Measurements from ENCODE around the gene NRG4.
"Not testable (repeated sequence)": the region's sequence is repeated elsewhere in the genome, so short reads cannot be mapped to it uniquely, and the experiment has no call there.

NRG4 gene

DNA sequence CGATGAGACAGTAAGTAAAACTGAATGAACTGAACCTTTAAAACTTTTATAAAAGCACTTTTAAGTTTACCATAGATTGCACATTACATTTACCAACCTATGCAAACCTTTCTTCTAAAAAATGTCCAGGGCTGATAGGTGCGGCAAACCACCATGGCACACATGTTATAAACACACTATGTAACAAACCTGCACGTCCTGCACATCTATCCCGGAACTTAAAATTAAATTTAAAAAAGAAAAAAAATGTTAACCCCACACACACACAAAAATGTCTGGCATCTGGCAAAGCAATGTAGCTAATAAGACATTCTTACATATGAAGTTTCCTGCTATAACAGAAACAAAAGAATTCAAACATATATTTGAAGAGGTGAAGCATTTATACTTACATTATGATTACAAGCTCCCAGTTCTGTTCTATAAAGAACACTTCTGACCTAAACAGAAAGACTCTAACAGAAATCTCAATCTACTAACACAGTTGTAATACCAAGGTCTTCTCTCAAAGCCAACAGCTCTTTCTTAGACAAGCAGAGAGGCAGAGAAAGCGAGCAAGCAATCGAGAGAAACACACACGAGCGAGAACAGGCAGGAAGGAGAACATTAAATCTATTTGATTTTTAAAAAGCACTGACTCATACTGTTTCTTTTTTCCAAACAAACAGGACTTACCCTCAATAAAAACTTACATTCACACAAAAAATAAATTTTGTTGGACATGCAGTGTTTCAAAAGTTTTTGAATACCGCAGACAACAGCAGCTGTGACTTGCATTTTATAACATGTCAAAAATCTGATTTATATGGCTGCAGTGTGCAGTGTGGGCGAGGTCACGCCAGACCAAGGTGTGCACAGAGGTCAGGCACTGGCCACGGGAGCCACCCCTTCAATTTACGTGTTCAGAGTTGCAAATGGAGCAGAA lies at the start of gene NRG4:
Gene NRG4, minus strand, starts transcription at position 798 of the 925 bp plus-strand sequence. CDS start 1,194 bp downstream, outside the sequence.
- DNase-seq = no peak

DNA sequence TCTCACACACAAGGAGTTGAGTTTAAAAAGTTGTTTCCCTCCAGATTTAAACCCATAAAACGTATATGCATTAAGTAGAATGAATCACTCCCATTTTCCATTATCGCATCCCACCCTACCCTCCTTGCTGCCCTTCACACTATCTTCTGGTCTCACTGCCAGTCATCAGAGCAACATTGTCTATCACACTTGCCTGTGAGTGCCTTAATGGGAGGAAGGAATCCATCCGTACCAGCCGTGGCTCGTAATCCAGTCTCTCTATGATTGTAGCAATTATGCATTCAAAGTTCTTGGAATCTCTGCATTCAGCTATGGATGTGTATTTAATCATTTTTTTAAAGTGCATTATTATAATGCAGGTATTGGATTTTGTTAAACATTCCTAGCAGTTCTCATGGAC lies 49.5 kb upstream of the NRG4 start:
- DNase-seq = no peak

DNA sequence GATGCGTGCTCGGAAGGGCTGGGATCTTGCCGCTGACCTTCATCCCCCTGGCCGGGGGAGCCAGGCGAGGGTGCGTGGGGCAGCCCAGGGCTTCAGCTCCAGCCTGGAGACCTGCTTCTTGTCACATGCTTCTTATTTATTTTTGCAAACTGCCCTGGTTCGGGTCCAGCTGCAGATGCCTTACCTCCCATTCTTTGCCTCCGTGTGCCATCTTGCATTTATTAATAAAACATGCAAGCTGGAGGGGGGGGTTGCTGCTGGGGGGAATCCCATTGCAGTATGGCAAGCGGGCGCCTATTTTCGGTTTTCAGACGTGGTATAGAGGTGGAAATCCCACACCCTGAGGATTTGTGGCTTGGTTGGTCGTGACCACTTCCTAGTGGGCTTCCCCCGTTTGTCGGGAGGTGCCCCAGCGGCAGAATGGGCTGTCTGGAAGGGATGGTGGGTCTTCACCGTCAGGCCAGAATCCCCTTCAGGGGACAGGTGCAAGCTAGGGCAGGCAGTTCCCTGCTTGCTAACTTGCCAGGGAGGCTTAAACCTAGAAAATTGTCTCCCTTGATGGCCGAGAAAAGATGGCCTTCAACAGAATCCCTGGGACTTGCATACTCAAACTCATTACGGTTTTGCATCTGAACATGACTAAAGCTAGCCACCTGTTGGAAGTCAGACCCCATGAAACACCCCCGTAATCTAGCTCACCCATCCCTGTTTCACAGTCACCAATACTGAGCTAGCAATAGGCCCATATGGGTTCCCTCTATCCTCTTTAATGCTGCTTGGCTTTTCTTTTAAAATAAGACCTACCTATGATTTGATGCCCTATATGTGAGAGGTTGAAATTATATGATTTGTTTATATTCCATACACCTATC lies 48.1 kb upstream of the NRG4 start:
- no peak for DNase-seq

DNA sequence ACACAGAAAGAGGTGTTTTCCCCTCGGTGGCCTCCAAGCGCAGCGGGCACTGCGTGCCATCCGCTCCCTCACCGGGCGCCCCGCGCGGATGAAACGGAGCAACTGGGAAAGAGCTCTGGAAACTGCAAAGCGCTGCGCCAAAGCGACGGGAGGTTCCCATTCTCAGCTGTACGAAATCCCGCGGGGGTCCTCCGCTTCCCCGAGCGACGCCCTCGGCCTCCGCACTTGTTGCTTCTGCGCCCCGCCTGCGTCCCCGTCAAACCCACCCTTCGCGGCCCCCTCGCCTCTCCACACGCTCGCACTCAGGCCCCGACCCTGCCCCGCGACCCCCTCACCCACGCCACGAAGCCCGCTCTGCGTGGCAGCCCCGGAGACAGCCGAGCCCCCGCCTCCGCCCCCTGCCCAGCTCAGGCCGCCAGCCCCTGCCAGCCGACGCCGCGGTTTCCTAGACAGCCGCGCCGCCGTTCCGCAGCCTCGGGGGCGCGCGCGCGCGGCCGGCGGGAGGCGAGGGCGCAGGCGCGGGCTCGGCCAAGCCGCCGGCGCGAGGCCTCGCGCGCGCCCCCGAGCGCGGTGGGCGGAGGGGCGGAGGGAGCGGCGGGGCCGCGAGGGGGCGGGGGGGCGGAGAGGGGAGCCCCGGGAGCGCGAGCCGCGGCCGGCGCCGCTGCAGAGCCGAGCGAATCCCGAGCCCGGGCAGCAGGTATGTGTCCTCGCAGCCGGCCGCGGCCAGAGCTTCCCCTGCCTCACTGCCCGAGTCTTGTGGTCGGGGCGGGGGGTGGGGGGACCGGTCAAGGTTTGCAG lies 47.3 kb upstream of the NRG4 start, which contains the start of gene TMEM266:
Gene TMEM266, plus strand, starts transcription at position 666 of the 798 bp plus-strand sequence. CDS start 74,279 bp downstream, outside the sequence.
- no peak for DNase-seq

DNA sequence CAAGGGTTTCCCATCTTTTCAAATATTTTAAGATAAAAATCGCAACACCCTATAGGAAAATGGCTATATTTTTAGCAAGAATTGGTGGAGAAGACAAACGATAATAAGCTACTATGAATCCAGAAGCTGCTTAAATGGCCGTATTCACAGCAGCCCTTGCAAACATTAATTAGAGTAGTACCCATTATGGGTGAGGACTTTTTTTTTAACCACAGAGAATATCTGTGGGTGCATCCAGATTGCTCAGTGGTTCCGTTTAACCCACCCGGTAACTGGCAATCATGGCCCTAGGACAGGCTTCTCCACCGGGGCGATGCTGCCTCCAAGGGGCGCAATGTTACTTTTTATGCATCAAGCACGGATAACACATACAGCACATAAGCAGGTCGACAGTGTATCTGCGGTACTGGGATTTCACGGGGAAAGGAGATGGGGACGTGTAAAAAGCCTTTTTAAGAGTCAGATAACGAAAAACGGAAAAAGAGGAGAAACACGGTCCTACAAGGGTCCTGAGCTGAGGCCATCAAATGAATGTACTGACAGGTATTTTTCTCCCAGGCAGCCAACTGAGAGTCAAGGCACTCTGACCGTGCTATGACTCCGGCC lies 46.6 kb upstream of the NRG4 start:
- no peak for DNase-seq

GRCh38 chr15:76057332-76058000 lies 45.2 kb upstream of the NRG4 start:
- no peak for DNase-seq

DNA sequence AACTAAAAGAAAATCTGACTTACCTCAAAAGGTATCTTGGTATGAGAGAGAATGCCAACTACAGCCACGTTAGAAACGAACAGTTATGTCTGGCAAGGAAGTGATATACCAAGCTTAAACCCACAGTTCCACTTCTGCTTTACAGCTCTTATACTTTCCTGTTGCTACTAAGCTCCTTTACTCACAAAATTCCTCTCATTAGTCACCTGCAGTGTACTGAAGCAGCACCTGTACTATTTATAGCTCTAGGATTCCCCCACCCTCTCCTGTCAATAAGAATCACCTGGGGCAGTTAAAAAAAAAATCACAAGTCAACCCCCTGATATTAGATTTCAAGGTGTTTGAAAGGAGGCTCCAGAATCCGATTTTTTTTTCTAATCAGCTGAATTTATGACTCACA lies 44.7 kb upstream of the NRG4 start:
- DNase-seq = no peak

DNA sequence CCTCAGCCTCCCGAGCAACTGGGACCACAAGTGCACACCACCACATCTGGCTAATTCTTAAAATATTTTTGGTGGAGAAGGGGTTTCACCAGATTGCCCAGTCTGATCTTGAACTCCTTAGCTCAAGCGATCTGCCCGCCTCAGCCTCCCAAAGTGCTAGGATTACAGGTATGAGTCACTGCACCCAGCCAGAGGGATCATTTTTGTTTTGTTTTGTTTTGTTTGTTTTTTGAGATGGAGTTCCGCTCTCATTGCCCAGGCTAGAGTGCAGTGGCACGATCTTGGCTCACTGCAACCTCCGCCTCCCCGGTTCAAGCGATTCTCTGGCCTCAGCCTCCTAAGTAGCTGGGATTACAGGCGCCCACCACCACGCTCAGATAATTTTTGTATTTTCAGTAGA lies 42.0 kb upstream of the NRG4 start:
- DNase-seq = not testable (repeated sequence)

DNA sequence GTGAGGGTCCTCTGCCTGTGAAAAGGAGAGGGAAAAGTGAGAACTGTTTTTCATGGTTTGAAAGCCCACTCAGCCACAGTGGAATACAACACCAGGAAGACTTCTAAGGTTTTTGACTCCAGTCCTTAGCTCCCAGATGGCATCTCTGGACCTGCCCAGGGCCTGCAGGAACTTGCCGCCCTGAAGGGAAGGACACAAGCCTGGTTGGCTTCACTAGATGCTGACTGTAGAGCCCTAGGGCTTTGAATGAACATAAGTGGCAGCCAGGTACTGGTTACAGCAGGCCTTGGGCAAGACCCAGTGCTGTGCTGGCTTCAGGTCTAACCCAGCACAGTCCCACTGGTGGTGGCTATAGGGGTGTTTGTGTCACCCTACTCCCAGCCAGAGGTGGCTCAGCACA lies 26.3 kb upstream of the NRG4 start:
- no peak for DNase-seq

GRCh38 chr15:76035593-76035992 lies 23.4 kb upstream of the NRG4 start:
- no peak for DNase-seq

- no peak for DNase-seq
Observed at GRCh38 chr15:76034111-76034510, 21.9 kb upstream of the NRG4 start.

DNA sequence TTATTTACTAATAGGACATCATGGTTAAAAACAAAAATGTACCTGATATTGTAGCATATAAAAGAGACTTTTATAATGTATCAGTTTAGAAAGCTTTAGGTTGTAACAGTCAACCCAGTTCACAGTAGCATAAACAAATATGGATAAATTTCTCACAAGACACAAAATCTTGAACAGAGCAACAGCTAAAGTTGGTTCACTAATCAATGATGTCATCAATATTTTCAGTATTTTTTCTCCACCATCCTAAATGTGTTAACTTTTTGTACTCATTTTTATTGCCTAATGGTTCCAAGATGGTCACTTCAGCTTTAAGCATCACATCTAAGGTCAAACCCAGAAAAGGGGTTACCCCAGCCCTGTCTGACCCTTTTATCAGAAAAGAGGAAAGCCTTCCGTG lies 21.2 kb upstream of the NRG4 start:
- DNase-seq = no peak

DNA sequence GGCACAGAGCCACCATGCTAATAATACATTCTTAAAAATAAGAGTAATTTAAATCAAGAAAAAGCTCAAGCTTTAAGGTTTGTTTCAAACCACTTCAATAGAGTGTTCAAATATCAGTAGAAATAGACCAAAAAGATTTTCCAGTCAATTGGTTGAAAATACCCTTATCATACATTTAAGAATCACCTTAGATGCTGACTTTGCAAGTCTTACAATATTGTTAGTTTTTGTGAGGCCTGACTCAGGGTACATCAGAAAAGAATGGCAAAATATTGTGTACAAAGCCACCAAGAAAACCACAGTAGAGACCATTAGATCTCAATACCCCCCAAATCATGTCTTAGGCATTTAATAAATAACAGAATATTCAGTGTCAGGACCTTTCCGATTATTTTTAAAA lies 19.8 kb upstream of the NRG4 start:
- no peak for DNase-seq

- no peak for DNase-seq
Observed at GRCh38 chr15:76024021-76024768, 12.0 kb upstream of the NRG4 start.

GRCh38 chr15:76013470-76013869 lies 1.2 kb upstream of the NRG4 start:
- DNase-seq = not testable (repeated sequence)

DNA sequence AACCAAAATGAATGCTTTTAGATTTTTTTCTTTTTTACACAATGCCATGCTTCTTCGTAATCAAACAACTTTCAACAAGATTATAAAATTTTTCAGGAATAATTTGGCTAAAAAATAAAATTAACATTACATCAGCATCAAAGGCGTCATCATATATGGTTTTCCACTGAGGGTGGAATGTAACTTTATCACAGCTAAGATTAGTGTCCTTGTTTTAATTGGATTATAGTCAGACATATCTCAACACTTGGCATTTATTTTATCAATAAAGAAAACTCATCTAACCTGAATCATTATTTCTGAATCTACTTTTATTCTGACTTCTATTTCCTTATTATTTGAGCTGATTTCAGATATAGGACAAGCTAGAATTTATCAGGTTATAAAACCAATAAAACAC lies 1.6 kb downstream of the NRG4 start:
- DNase-seq = no peak

GRCh38 chr15:76006136-76006778 lies 6.0 kb downstream of the NRG4 start:
- DNase-seq = no peak

DNA sequence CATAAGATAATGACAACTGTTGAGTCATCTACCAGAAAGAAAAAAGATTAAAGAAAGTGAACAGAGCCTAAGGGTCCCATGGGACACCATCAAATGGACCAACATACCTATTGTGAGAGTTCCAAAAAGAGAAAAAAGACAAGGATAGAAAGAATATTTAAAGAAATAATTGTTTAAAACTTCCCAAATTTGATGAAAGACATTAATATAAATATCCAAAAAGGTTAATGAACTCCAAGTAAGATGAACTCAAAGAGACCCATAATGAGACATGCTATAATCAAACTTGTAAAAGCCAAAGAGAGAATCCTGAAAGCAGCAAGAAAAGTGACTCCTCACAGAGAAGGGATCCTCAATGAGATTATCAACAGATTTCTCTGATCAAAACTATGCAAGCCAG lies 8.9 kb downstream of the NRG4 start:
- DNase-seq = no peak

DNA sequence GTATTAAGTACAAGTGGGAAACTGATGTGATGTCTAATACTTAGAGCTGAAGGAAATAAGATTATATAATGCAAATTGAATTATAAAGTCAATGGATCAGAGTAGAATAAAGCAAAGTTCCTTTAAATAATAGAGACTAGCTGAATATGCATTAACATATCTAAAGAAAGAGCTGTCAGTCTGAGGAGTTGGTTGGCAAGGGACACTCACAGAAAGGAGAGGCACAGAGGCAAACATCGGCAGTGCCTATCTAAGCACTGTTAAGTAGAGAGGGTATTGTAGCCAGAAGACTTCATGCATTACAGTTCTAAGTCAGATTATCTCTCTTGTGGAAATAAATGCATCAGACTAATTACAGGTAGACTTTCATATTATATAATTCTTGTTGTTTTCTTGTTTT lies 16.6 kb downstream of the NRG4 start:
- no peak for DNase-seq

DNA sequence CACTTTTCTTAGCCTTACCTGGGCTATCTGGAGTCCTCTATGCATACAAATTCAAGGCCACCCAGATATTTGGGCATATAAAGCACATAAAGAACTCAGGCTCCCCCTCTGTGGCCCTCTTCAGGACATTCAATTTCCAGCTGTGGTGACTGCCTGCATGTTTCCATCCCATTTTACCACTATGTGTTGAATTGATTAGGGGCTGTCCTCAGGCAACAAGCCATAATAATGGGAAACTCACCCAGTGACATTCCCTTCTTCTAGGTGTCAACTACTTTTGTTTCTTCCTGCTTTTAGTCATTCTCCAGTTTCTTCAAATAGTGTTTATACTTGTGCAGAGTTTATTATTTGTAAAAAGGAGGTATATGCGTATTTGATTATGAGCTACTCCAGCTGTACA lies 18.0 kb downstream of the NRG4 start:
- no peak for DNase-seq

DNA sequence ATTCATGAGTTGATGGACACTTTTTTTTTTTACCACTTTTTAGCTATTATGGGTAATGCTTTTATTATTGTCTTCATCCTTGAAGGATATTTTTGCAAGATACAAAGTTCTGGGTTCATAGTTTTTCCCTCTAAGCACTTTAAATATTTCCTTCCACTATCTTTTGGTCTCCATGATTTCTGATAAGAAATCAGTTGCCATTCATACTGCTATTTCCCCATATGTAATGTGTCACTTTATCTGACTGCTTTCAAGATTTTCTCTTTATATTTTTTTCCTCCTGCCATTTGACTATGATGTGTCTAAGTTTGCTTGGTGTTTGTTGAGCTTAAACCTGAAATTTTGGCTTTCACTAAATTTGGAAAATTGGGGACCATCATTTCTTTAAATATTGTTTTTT lies 19.3 kb downstream of the NRG4 start:
- no peak for DNase-seq

All from activated CD4-positive, alpha-beta T cell treated with anti-CD3 and anti-CD28 coated beads for 1 hour (primary cell).